Mucosa of stomach (tissue), 1 donor: ENCODE data around the gene PNPLA6.

Source experiments
- H3K27me3 ChIP-seq: one replicate; pipeline ENCODE4 v1.7.0; 2013; ENCODE audit warnings: mild to moderate bottlenecking, low read length; ENCODE audit not compliant: control insufficient read depth, insufficient read depth
- H3K36me3 ChIP-seq: one replicate; pipeline ENCODE4 v1.7.0; 2013; ENCODE audit warnings: low read length; ENCODE audit not compliant: control insufficient read depth, insufficient read depth
- H3K4me1 ChIP-seq: one replicate; pipeline ENCODE4 v1.7.0; 2013; ENCODE audit warnings: mild to moderate bottlenecking, low read length; ENCODE audit not compliant: control insufficient read depth, insufficient read depth
- H3K4me3 ChIP-seq: one replicate; pipeline ENCODE4 v1.7.0; 2013; ENCODE audit warnings: low read length
- H3K9ac ChIP-seq: one replicate; pipeline ENCODE4 v1.7.0; 2013; ENCODE audit warnings: mild to moderate bottlenecking, low read length, moderate library complexity
- H3K9me3 ChIP-seq: one replicate; pipeline ENCODE4 v1.7.0; 2013; ENCODE audit warnings: mild to moderate bottlenecking, low read length, moderate library complexity; ENCODE audit not compliant: control insufficient read depth
- donor health status: Pancreatic carcinoma.

Gene PNPLA6

GRCh38 chr19:7519361-7520130 is 16.0 kb upstream of the PNPLA6 start:
- H3K27me3 ChIP-seq: no peaks in the 10 kb centered on the region
- no peaks in the 10 kb centered on the region for H3K36me3 ChIP-seq
- peaks cover 26% of the 10 kb centered on the region for H3K4me1 ChIP-seq
- H3K9me3 ChIP-seq: no peaks in the 10 kb centered on the region
- no peak overlapping the region for H3K9ac ChIP-seq
- no peak overlapping the region for H3K4me3 ChIP-seq

GRCh38 chr19:7520131-7521051 is 15.1 kb upstream of the PNPLA6 start:
- H3K9ac ChIP-seq: no peak overlapping the region
- no peak overlapping the region for H3K4me3 ChIP-seq
- no peaks in the 10 kb centered on the region for H3K36me3 ChIP-seq
- H3K9me3 ChIP-seq: no peaks in the 10 kb centered on the region
- H3K4me1 ChIP-seq: peaks cover 26% of the 10 kb centered on the region
- H3K27me3 ChIP-seq: no peaks in the 10 kb centered on the region

GRCh38 chr19:7521551-7522071 is 13.9 kb upstream of the PNPLA6 start:
- Histone ChIP-seq H3K4me1 (peaks cover 23% of the 10 kb centered on the region), H3K27me3 (no peaks in the 10 kb centered on the region), H3K9ac (peak overlapping the region; percentile 60), H3K9me3 (no peaks in the 10 kb centered on the region), H3K4me3 (peak overlapping the region; percentile 71), H3K36me3 (no peaks in the 10 kb centered on the region)

- Histone ChIP-seq H3K9me3 (no peaks in the 10 kb centered on the region), H3K4me1 (peaks cover 18% of the 10 kb centered on the region), H3K36me3 (no peaks in the 10 kb centered on the region), H3K4me3 (peak within 1 kb of the TSS; percentile 71), H3K27me3 (no peaks in the 10 kb centered on the region), H3K9ac (peak within 1 kb of the TSS; percentile 69)
Measured at GRCh38 chr19:7522072-7522922, 13.2 kb upstream of the PNPLA6 start, which contains the start of gene MCOLN1. TSS of gene MCOLN1 (plus strand) at chr19:7522624. CDS start at chr19:7522751, 127 bp downstream.

DNA sequence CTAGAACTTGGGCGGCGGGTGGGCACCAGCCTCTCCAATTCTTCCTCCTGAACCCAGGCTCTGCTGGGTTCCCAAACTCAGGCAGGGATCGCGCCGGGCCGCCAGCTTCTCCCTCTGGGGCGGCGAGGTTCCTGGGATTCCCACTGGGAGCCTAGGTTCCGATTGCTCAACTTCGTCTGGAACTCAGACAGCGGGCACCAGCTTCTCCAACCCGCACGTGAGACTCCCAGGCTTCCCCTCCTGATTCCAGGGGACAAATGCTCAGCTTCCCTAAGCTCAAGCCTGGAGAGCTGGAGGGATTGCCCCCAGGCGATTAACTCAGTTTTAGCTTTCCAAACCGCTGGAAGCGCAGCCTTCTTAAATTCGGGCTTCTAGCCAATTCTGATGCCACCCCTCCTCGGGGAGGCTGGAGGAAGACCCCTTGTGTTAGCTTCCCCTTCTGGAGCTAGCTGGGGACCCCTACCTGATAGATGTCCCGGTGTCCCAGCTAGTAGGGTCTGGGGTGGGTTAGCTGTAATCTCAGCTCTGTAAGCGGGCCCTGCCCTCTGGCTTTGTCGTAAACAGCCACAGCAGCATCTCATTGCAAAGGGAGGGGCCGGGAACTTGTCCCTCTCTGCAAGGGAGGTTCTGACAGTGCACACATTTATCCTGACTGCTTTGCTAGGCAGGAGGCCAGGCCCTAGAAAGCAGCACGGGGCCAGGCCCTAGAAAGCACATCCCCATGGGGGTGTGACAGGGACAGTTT is 12.4 kb upstream of the PNPLA6 start:
- H3K36me3 ChIP-seq: no peaks in the 10 kb centered on the region
- no peaks in the 10 kb centered on the region for H3K27me3 ChIP-seq

GRCh38 chr19:7524523-7524922 is 11.0 kb upstream of the PNPLA6 start:
- H3K9ac ChIP-seq: no peak overlapping the region
- peaks cover 18% of the 10 kb centered on the region for H3K4me1 ChIP-seq
- no peaks in the 10 kb centered on the region for H3K36me3 ChIP-seq
- no peaks in the 10 kb centered on the region for H3K9me3 ChIP-seq
- no peaks in the 10 kb centered on the region for H3K27me3 ChIP-seq
- H3K4me3 ChIP-seq: no peak overlapping the region

More for the DNA sequence above, 12.4 kb upstream of the PNPLA6 start:
- Histone ChIP-seq H3K4me3 (peak overlapping the region; percentile 71), H3K4me1 (peaks cover 18% of the 10 kb centered on the region), H3K9ac (peak overlapping the region; percentile 69), H3K9me3 (no peaks in the 10 kb centered on the region)

DNA sequence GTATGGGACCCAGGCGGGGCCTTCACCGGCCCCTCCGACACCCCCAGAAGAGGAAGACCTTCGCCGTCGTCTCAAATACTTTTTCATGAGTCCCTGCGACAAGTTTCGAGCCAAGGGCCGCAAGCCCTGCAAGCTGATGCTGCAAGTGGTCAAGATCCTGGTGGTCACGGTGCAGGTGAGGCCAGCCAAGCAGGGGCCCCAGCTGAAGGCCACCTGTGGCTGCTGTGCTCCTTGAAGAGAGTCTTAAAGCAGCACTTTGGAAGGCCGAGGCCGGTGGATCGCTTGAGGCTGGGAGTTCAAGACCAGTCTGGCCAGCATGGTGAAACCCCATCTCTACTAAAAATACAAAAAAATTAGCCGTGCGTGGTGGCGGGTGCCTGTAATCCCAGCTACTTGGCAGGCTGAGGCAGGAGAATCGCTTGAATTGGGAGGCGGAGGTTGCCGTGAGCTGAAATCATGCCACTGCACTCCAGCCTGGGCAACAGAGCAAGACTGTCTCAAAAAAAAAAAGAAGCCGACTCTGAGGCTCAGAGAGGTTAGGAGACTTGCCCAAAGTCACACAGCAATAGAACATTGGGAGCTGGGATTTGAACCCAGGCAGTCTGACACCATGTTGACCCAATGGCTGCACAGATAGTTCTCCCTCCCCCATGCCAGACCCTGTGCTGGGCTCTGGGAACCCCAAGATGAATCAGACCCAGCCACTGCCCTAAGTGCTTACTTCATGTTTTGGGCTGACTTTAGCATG is 10.4 kb upstream of the PNPLA6 start:
- no peak overlapping the region for H3K4me3 ChIP-seq
- H3K9me3 ChIP-seq: no peaks in the 10 kb centered on the region
- H3K9ac ChIP-seq: no peak overlapping the region
- H3K27me3 ChIP-seq: no peaks in the 10 kb centered on the region
- peaks cover 18% of the 10 kb centered on the region for H3K4me1 ChIP-seq
- no peaks in the 10 kb centered on the region for H3K36me3 ChIP-seq

GRCh38 chr19:7526059-7526929 is 9.2 kb upstream of the PNPLA6 start:
- Histone ChIP-seq H3K9ac (no peak overlapping the region), H3K36me3 (no peaks in the 10 kb centered on the region)

DNA sequence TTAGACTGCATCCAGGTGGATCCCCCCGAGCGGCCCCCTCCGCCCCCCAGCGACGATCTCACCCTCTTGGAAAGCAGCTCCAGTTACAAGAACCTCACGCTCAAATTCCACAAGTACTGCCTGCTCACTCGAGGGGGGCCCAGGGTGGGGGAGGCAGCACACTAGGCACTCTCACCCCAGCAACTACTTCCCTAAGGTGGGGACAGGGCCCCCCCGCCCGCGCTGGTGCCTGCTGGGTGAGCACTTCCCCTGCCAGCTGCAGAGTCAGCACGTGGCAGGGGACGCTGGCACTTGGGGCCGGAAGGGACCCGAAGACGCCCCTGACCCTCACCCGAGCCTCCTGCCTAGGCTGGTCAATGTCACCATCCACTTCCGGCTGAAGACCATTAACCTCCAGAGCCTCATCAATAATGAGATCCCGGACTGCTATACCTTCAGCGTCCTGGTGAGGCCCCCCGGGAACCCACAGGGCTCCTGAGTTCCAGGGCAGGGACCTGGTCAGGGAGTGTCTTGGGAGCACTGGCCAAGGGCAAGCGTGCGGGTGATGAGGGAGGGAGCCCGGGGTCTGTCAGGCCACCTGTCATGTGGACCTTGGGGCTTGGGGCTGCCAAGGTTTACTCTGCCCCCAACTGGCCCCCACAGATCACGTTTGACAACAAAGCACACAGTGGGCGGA is 7.9 kb upstream of the PNPLA6 start:
- no peaks in the 10 kb centered on the region for H3K36me3 ChIP-seq
- H3K9ac ChIP-seq: no peak overlapping the region
- H3K4me3 ChIP-seq: no peak overlapping the region
- H3K27me3 ChIP-seq: no peaks in the 10 kb centered on the region
- H3K4me1 ChIP-seq: peaks cover 11% of the 10 kb centered on the region
- no peaks in the 10 kb centered on the region for H3K9me3 ChIP-seq

More at GRCh38 chr19:7526059-7526929, 9.2 kb upstream of the PNPLA6 start:
- no peak overlapping the region for H3K4me3 ChIP-seq
- no peaks in the 10 kb centered on the region for H3K27me3 ChIP-seq
- H3K4me1 ChIP-seq: peaks cover 18% of the 10 kb centered on the region
- H3K9me3 ChIP-seq: no peaks in the 10 kb centered on the region
